H1 (cell line): Measurements from ENCODE around the gene LIPM. TPM values are rescaled to one million over a fixed set of nuclear protein-coding genes. Genes with fewer than 3 reads are reported as not detected.

Source experiments
- CTCF ChIA-PET: fragments of 300-600 bp; sonication (Branson Sonifier 250); formaldehyde crosslinking; loops from one replicate; lab custom pipeline; 2021; ENCODE audit not compliant: partially characterized antibody; lab: Charles Lee
- POLR2A ChIA-PET: fragments of 300-600 bp; sonication (Branson Sonifier 250); formaldehyde crosslinking; loops from one replicate; lab custom pipeline; 2021; ENCODE audit warnings: inconsistent platforms; ENCODE audit not compliant: partially characterized antibody; lab: Charles Lee
- DNase-seq, 2 experiments: peaks; one replicate each; pipeline versions ENCODE4 v3.0.0 to v3.0.0-alpha.2; 2010 to 2022; ENCODE audit warnings: low spot score in 2 of 2, low read depth in 1 of 2, mixed read lengths in 1 of 2
- FAIRE-seq: peaks from 2 replicates; lab custom pipeline; 2011; peaks lifted over from hg19 to GRCh38; lab: Jason Lieb, UNC
- H2AFZ ChIP-seq: 2 replicates; pipeline ENCODE4 v1.8.1; 2012; ENCODE audit warnings: low read length, inconsistent platforms
- H2AK5ac ChIP-seq: 2 replicates; pipeline ENCODE4 v1.6.1; 2013; ENCODE audit warnings: low read depth, low read length
- H2BK120ac ChIP-seq: replicated peaks from 2 replicates; pipeline ENCODE3; 2013; ENCODE audit warnings: low read depth, low read length, inconsistent platforms
- H2BK12ac ChIP-seq: 2 replicates; pipeline ENCODE4 v1.6.1; 2013; ENCODE audit warnings: low read depth, low read length
- H2BK15ac ChIP-seq: 2 replicates; pipeline ENCODE4 v1.6.1; 2013; ENCODE audit warnings: low read length
- H2BK20ac ChIP-seq: 2 replicates; pipeline ENCODE4 v1.6.1; 2013; ENCODE audit warnings: low read length
- H2BK5ac ChIP-seq: 2 replicates; pipeline ENCODE4 v1.6.1; 2013; ENCODE audit warnings: low read depth, low read length
- H3K14ac ChIP-seq: 2 replicates; pipeline ENCODE4 v1.6.1; 2013; ENCODE audit warnings: inconsistent platforms; ENCODE audit not compliant: insufficient read length
- H3K18ac ChIP-seq: 2 replicates; pipeline ENCODE4 v1.6.1; 2013; ENCODE audit warnings: low read length; ENCODE audit errors: extremely low read depth
- H3K23ac ChIP-seq: 2 replicates; pipeline ENCODE4 v1.6.1; 2013; ENCODE audit warnings: inconsistent platforms; ENCODE audit not compliant: insufficient read length
- H3K23me2 ChIP-seq: 2 replicates; pipeline ENCODE4 v1.6.1; 2013; ENCODE audit warnings: low read depth, low read length
- H3K27ac ChIP-seq: 2 replicates; pipeline ENCODE4 v1.6.1; 2011; ENCODE audit warnings: low read depth, low read length, inconsistent platforms
- H3K27me3 ChIP-seq, 4 experiments: replicated peaks in 1 of 4; 1 replicate in 1 of 4; 2 replicates in 3 of 4; pipeline versions ENCODE4 v1.6.1 to v1.8.1; 2011 to 2013; ENCODE audit warnings: low read length in 3 of 4, mild to moderate bottlenecking in 3 of 4, inconsistent platforms in 2 of 4, mixed read lengths in 2 of 4, moderate library complexity in 1 of 4; ENCODE audit not compliant: control insufficient read depth in 3 of 4, insufficient read depth in 3 of 4; ENCODE audit errors: extremely low read depth in 1 of 4
- H3K36me3 ChIP-seq, 4 experiments: 2 replicates each; pipeline versions ENCODE4 v1.6.1 to v1.8.1; 2011 to 2013; ENCODE audit warnings: mild to moderate bottlenecking in 4 of 4, low read length in 3 of 4, moderate library complexity in 2 of 4, control low read depth in 1 of 4, inconsistent platforms in 1 of 4; ENCODE audit not compliant: insufficient read depth in 4 of 4, control insufficient read depth in 2 of 4
- H3K4ac ChIP-seq: replicated peaks from 2 replicates; pipeline ENCODE3; 2013; ENCODE audit warnings: low read length, low read depth, mixed read lengths, inconsistent platforms; ENCODE audit not compliant: insufficient read length
- H3K4me1 ChIP-seq, 4 experiments: replicated peaks in 1 of 4; 1 replicate in 1 of 4; 2 replicates in 3 of 4; pipeline versions ENCODE4 v1.6.1 to v1.8.1; 2011 to 2013; ENCODE audit warnings: low read length in 3 of 4, inconsistent platforms in 2 of 4, mixed read lengths in 1 of 4; ENCODE audit not compliant: insufficient read depth in 4 of 4, control insufficient read depth in 3 of 4
- H3K4me2 ChIP-seq, 2 experiments: 2 replicates each; pipeline versions ENCODE4 v1.6.1 to v1.8.1; 2011 to 2013; ENCODE audit warnings: low read depth in 2 of 2, low read length in 2 of 2, control low read depth in 1 of 2, inconsistent platforms in 1 of 2, mild to moderate bottlenecking in 1 of 2; ENCODE audit not compliant: insufficient read depth in 1 of 2
- H3K4me3 ChIP-seq, 4 experiments: fragments of 200-600, 300-600 bp in 1 of 4; sonication (generic), shearing (Covaris generic), sonication (Bioruptor Twin) in 1 of 4; 2 replicates each; pipeline versions ENCODE4 v1.5.1 to v1.8.1; 2011 to 2016; ENCODE audit warnings: low read length in 4 of 4, low read depth in 3 of 4, control low read depth in 2 of 4, inconsistent platforms in 2 of 4, mild to moderate bottlenecking in 2 of 4, mixed read lengths in 1 of 4, moderate library complexity in 1 of 4; ENCODE audit not compliant: insufficient read depth in 2 of 4; ENCODE audit errors: extremely low read depth in 1 of 4
- H3K56ac ChIP-seq: replicated peaks from 2 replicates; pipeline ENCODE3; 2013; ENCODE audit warnings: low read depth, mild to moderate bottlenecking, mixed read lengths, low read length, inconsistent platforms; ENCODE audit not compliant: insufficient read length
- H3K79me1 ChIP-seq: 2 replicates; pipeline ENCODE4 v1.6.1; 2013; ENCODE audit warnings: low read depth, low read length, control low read depth
- H3K79me2 ChIP-seq, 2 experiments: 2 replicates each; pipeline versions ENCODE4 v1.6.1 to v1.8.1; 2012 to 2013; ENCODE audit warnings: low read length in 2 of 2, mild to moderate bottlenecking in 2 of 2, inconsistent platforms in 1 of 2; ENCODE audit not compliant: insufficient read depth in 2 of 2, control insufficient read depth in 1 of 2
- H3K9ac ChIP-seq, 4 experiments: replicated peaks in 1 of 4; 1 replicate in 1 of 4; 2 replicates in 3 of 4; pipeline versions ENCODE4 v1.6.1 to v1.8.1; 2011 to 2013; ENCODE audit warnings: low read depth in 3 of 4, low read length in 3 of 4, control low read depth in 2 of 4, mild to moderate bottlenecking in 2 of 4, moderate library complexity in 2 of 4, inconsistent platforms in 1 of 4; ENCODE audit errors: extremely low read depth in 1 of 4
- H3K9me3 ChIP-seq, 2 experiments: 2 replicates each; pipeline versions ENCODE4 v1.6.1 to v1.8.1; 2012 to 2013; ENCODE audit warnings: mild to moderate bottlenecking in 2 of 2, moderate library complexity in 2 of 2, control low read depth in 1 of 2, inconsistent platforms in 1 of 2, low read depth in 1 of 2, low read length in 1 of 2, mixed read lengths in 1 of 2; ENCODE audit not compliant: insufficient read depth in 2 of 2
- H4K20me1 ChIP-seq, 2 experiments: replicated peaks in 1 of 2; 2 replicates each; pipeline versions ENCODE3 to v1.8.1; 2011 to 2013; ENCODE audit warnings: inconsistent platforms in 2 of 2, low read length in 2 of 2, mild to moderate bottlenecking in 1 of 2; ENCODE audit not compliant: insufficient read depth in 2 of 2, control insufficient read depth in 1 of 2
- H4K5ac ChIP-seq: 2 replicates; pipeline ENCODE4 v1.6.1; 2013; ENCODE audit warnings: low read length, low read depth, mixed read lengths, inconsistent platforms; ENCODE audit not compliant: insufficient read length
- H4K8ac ChIP-seq: 2 replicates; pipeline ENCODE4 v1.8.0; 2013; ENCODE audit warnings: mild to moderate bottlenecking, moderate library complexity, low read length, inconsistent platforms; ENCODE audit not compliant: insufficient read depth; ENCODE audit errors: extremely low read depth
- H4K91ac ChIP-seq: replicated peaks from 2 replicates; pipeline ENCODE3; 2013; ENCODE audit warnings: low read length, mixed read lengths, inconsistent platforms; ENCODE audit not compliant: insufficient read length
- BCL11A ChIP-seq, 2 experiments: IDR thresholded peaks; one replicate each; pipeline ENCODE4 v1.6.1; 2011; ENCODE audit warnings: low read depth in 2 of 2, low read length in 2 of 2, mild to moderate bottlenecking in 2 of 2
- CHD2 ChIP-seq: IDR thresholded peaks from 2 replicates; pipeline ENCODE4 v1.6.1; 2012; ENCODE audit warnings: low read length, improper control_type of control experiment
- CTBP2 ChIP-seq: IDR thresholded peaks from 2 replicates; pipeline ENCODE4 v1.7.0; 2011; ENCODE audit warnings: borderline replicate concordance, mild to moderate bottlenecking, moderate library complexity, mixed read lengths, low read length; ENCODE audit not compliant: insufficient read depth, insufficient read length
- CTCF ChIP-seq, 3 experiments: IDR thresholded peaks; 1 replicate in 2 of 3; 2 replicates in 1 of 3; pipeline versions ENCODE4 v1.5.1 to v1.6.1; 2011; ENCODE audit warnings: low read length in 3 of 3, mild to moderate bottlenecking in 3 of 3, inconsistent platforms in 2 of 3, low read depth in 1 of 3, moderate library complexity in 1 of 3; ENCODE audit not compliant: insufficient read depth in 1 of 3; ENCODE audit errors: control extremely low read depth in 1 of 3
- EP300 ChIP-seq, 2 experiments: IDR thresholded peaks; 1 replicate in 1 of 2; 2 replicates in 1 of 2; pipeline ENCODE4 v1.6.1; 2011 to 2012; ENCODE audit warnings: low read depth in 2 of 2, low read length in 2 of 2, mild to moderate bottlenecking in 2 of 2, borderline replicate concordance in 1 of 2, inconsistent platforms in 1 of 2, moderate library complexity in 1 of 2
- JUND ChIP-seq: IDR thresholded peaks from 2 replicates; pipeline ENCODE4 v1.6.1; 2011; ENCODE audit warnings: mild to moderate bottlenecking, improper control_type of control experiment, low read length
- KDM1A ChIP-seq: fragments of 200-600, 300-600 bp; sonication (generic); IDR thresholded peaks from 2 replicates; pipeline ENCODE4 v1.7.1; 2016; ENCODE audit warnings: mild to moderate bottlenecking, low read length, borderline replicate concordance
- KDM4A ChIP-seq: IDR thresholded peaks from one replicate; pipeline ENCODE4 v1.7.1; 2012; ENCODE audit warnings: low read depth, mild to moderate bottlenecking, moderate library complexity, low read length, inconsistent platforms; ENCODE audit not compliant: severe bottlenecking
- SP4 ChIP-seq: IDR thresholded peaks from 2 replicates; pipeline ENCODE4 v1.6.1; 2012; ENCODE audit warnings: low read length, inconsistent platforms
- WGBS, 2 experiments: shearing (Covaris generic) in 1 of 2; methylation state at CpG; one replicate each; pipeline versions ENCODE4 v1.1.6 to v1.1.7; 2013 to 2015; ENCODE audit warnings: low lambda C conversion rate in 2 of 2, mixed read lengths in 2 of 2, inconsistent platforms in 1 of 2, low coverage in 1 of 2, missing lambda C conversion rate in 1 of 2; ENCODE audit not compliant: insufficient replicate concordance in 2 of 2, insufficient coverage in 1 of 2, insufficient read length in 1 of 2; ENCODE audit errors: extremely low coverage in 1 of 2, missing lambda C conversion rate in 1 of 2; 5-methylcytosine and 5-hydroxymethylcytosine counted together
- polyA plus RNA-seq, 7 experiments: library from polyadenylated mRNA; depleted of rRNA in 3 of 7; stranded (reverse) in 5 of 7; unstranded in 2 of 7; fragments of >200 nt in 5 of 7; fragments of 200-250 nt in 2 of 7; gene quantifications; 1 replicate in 5 of 7; 2 replicates in 1 of 7; 4 replicates in 1 of 7; pipeline versions ENCODE4 v1.2.1 to v1.2.3, GENCODE V29; 2011 to 2013; ENCODE audit warnings: missing spikeins in 2 of 7, mixed read lengths in 2 of 7
- total RNA-seq: library from RNA; stranded (reverse); fragmentation: NEBNext Ultra II Directional; extraction: Animal tissue kit (Norgen Biotek cat#: 25700); gene quantifications from 2 replicates; pipeline ENCODE4 v1.2.1, GENCODE V29; 2021

LIPM gene
- total and polyA plus RNA-seq, 2 of the 8 experiments (the other 6 are each of a cell fraction or from before 2014, with no cell fraction given), result not detected

GRCh38 chr10:88787463-88787862, 15.1 kb upstream of the LIPM start:
- Histone ChIP-seq H3K27ac (no peak overlapping the region), H2BK15ac (no peak overlapping the region), H2BK20ac (no peak overlapping the region), H2BK120ac (no peak overlapping the region), H3K27me3 (no peaks in the 10 kb centered on the region), H3K4ac (no peak overlapping the region), H3K4me2 (no peak overlapping the region), H3K4me1 (no peaks in the 10 kb centered on the region), H3K23me2 (no peaks in the 10 kb centered on the region), H2AK5ac (no peak overlapping the region), H4K5ac (no peak overlapping the region), H2BK12ac (no peak overlapping the region), H3K18ac (no peak overlapping the region), H2BK5ac (no peak overlapping the region), H2AFZ (no peak overlapping the region), H3K79me2 (no peaks in the 10 kb centered on the region)
- 91% methylated on average over 5 of the region's 5 CpGs; no CpG with 5 or more reads in 1 of the 2 experiments for WGBS, 2 experiments
- TF ChIP-seq BCL11A (IDR thresholded peaks at IDR 0.05; ENCODE audit: low read depth in 2 of 2, low read length in 2 of 2) (no peak), CTCF (IDR thresholded peaks at IDR 0.05; ENCODE audit: control extremely low read depth in 1 of 3, insufficient read depth in 1 of 3, low read depth in 1 of 3, low read length in 3 of 3) (no peak), KDM1A (no peak), KDM4A (no peak), CTBP2 (no peak), CHD2 (no peak), JUND (no peak), SP4 (no peak), EP300 (IDR thresholded peaks at IDR 0.05; ENCODE audit: borderline replicate concordance in 1 of 2, low read depth in 2 of 2, low read length in 2 of 2) (no peak)
- TF ChIP-seq, all 59 proteins: peak for 0
- Histone ChIP-seq H3K79me1 (no peaks in the 10 kb centered on the region), H3K4me3 (no peak overlapping the region), H4K20me1 (no peaks in the 10 kb centered on the region), H3K9ac (no peak overlapping the region), H3K56ac (no peak overlapping the region), H3K23ac (no peak overlapping the region), H4K91ac (no peak overlapping the region), H3K14ac (no peak overlapping the region), H4K8ac (no peak overlapping the region), H3K36me3 (no peaks in the 10 kb centered on the region; a peak in 1 of 8 replicates), H3K9me3 (no peaks in the 10 kb centered on the region)
- DNase-seq (no peak), FAIRE-seq (no peak)
- CTCF ChIA-PET, result interaction anchor here (0.9 to 2.0 kb wide), 10 partner anchors 10 to 147 kb away, joined by 3 to 9 read pairs (median 4); no protein-coding TSS in a partner anchor
- POLR2A ChIA-PET, result no interaction called here
